ENCODE measurements around the gene ADD2.

Gene ADD2

GRCh38 chr2:70641263-70641784 lies 126.7 kb downstream of the ADD2 start:
- ChIA-PET CTCF (no interaction called here), POLR2A (no interaction called here)
- no peak for TF ChIP-seq CTCF (IDR thresholded peaks at IDR 0.05; ENCODE audit: control extremely low read depth, extremely low read depth, low read depth, missing control alignments)
- DNase-seq (ENCODE audit: extremely low spot score): no peak

- CTCF ChIA-PET: interaction anchor here (1.4 to 1.9 kb wide), 5 partner anchors 12 to 336 kb away, joined by 3 to 6 read pairs (median 5); no protein-coding TSS in a partner anchor
- no peak for TF ChIP-seq CTCF (IDR thresholded peaks at IDR 0.05; ENCODE audit: control extremely low read depth, extremely low read depth, low read depth, missing control alignments)
- no peak for DNase-seq (ENCODE audit: extremely low spot score)
- POLR2A ChIA-PET: no interaction called here
Observed at GRCh38 chr2:70639841-70640436, 128.1 kb downstream of the ADD2 start.

- TF ChIP-seq CTCF (IDR thresholded peaks at IDR 0.05; ENCODE audit: control extremely low read depth, extremely low read depth, low read depth, missing control alignments): no peak
- POLR2A ChIA-PET: no interaction called here
- no peak for DNase-seq (ENCODE audit: extremely low spot score)
- CTCF ChIA-PET: interaction anchor here (1.7 kb wide), 1 partner anchor 20 kb away, joined by 6 read pairs; no protein-coding TSS in a partner anchor
Observed at GRCh38 chr2:70638561-70638960, 129.4 kb downstream of the ADD2 start.

GRCh38 chr2:70633508-70633907 lies 134.5 kb downstream of the ADD2 start:
- POLR2A ChIA-PET: no interaction called here
- no peak for DNase-seq (ENCODE audit: extremely low spot score)
- no peak for TF ChIP-seq CTCF (IDR thresholded peaks at IDR 0.05; ENCODE audit: control extremely low read depth, extremely low read depth, low read depth, missing control alignments)
- CTCF ChIA-PET: interaction anchor here (0.9 to 5.1 kb wide), 3 partner anchors 14 to 222 kb away, joined by 3 to 23 read pairs (median 3); no protein-coding TSS in a partner anchor

- CTCF ChIA-PET: interaction anchor here (0.9 to 5.1 kb wide), 2 partner anchors 16 to 222 kb away, joined by 3 to 23 read pairs; no protein-coding TSS in a partner anchor
- no peak for DNase-seq (ENCODE audit: extremely low spot score)
- TF ChIP-seq CTCF (IDR thresholded peaks at IDR 0.05; ENCODE audit: control extremely low read depth, extremely low read depth, low read depth, missing control alignments): no peak
- POLR2A ChIA-PET: no interaction called here
Observed at GRCh38 chr2:70632966-70633365, 135.0 kb downstream of the ADD2 start.

GRCh38 chr2:70632388-70632787 lies 135.6 kb downstream of the ADD2 start:
- no peak for TF ChIP-seq CTCF (IDR thresholded peaks at IDR 0.05; ENCODE audit: control extremely low read depth, extremely low read depth, low read depth, missing control alignments)
- POLR2A ChIA-PET: no interaction called here
- CTCF ChIA-PET: interaction anchor here (0.9 kb wide), 1 partner anchor 221 kb away, joined by 3 read pairs; no protein-coding TSS in a partner anchor
- no peak for DNase-seq (ENCODE audit: extremely low spot score)

Measured in GM10248 (cell line).